Pancreas (tissue), 10 donors: Measurements from ENCODE around the gene TEF. TPM values are rescaled to one million over a fixed set of nuclear protein-coding genes. Genes with fewer than 3 reads are reported as not detected.

Experiments
- ATAC-seq, 4 donors: fragments of 200-7000 bp; cut with Tn5 transposase; one replicate each; pipeline versions ENCODE4 v1.8.0 to v1.9.1; 2020; ENCODE audit warnings: mild to moderate bottlenecking in 4 of 4, moderate library complexity in 4 of 4
- DNase-seq, 6 donors: peaks; one replicate each; pipeline ENCODE4 v3.0.0-alpha.2; 2020
- FAIRE-seq: peaks from 2 replicates; lab custom pipeline; 2012; peaks lifted over from hg19 to GRCh38; lab: Jason Lieb, UNC
- H3K27ac ChIP-seq, 4 donors: fragments of 200-600 bp; sonication (generic); 1 replicate in 3 of 4; 2 replicates in 1 of 4; pipeline versions ENCODE4 v1.5.0 to v1.8.0; 2020
- H3K27me3 ChIP-seq, 4 donors: fragments of 200-600 bp; one replicate each; pipeline ENCODE4 v1.8.0; 2021
- H3K36me3 ChIP-seq, 3 donors: fragments of 200-600 bp; sonication (generic) in 1 of 3; one replicate each; pipeline versions ENCODE4 v1.5.0 to v1.8.0; 2020 to 2021
- H3K4me1 ChIP-seq, 3 donors: fragments of 200-600 bp; one replicate each; pipeline ENCODE4 v1.8.0; 2021
- H3K4me3 ChIP-seq, 4 donors: fragments of 200-600 bp; sonication (generic) in 2 of 4; one replicate each; pipeline versions ENCODE4 v1.5.0 to v1.8.0; 2020 to 2021
- H3K9me3 ChIP-seq, 4 donors: fragments of 200-600 bp; one replicate each; pipeline ENCODE4 v1.8.0; 2021
- WGBS, 2 donors: extraction: QIAGEN DNeasy Blood & Tissue Kit; methylation state at CpG; one replicate each; pipeline ENCODE4 v1.1.7; 2013; 5-methylcytosine and 5-hydroxymethylcytosine counted together
- intact Hi-C, 3 donors: fragments of 100-400 bp; cut with DNase I; formaldehyde crosslinking; loops; one replicate each; pipeline versions ENCODE4 v1.11.1 to v1.14.2; 2022
- polyA plus RNA-seq, 2 donors: library from polyadenylated mRNA; stranded (reverse); fragments of 200-250 nt; gene quantifications; one replicate each; pipeline ENCODE4 v1.2.3, GENCODE V29; 2013
- total RNA-seq, 6 donors: library from RNA; stranded (reverse); fragmentation: NEBNext Ultra II Directional in 4 of 6; extraction: Animal tissue kit (Norgen Biotek cat#: 25700) in 4 of 6; gene quantifications; one replicate each; pipeline versions ENCODE4 v1.2.1 to v1.2.4, GENCODE V29; 2021 to 2023
- TF ChIP-seq, protein P1 (sequence below), 4 donors: fragments of 200-600 bp; sonication (generic) in 3 of 4; IDR thresholded peaks; one replicate each; pipeline versions ENCODE4 v1.5.0 to v1.8.0; 2021; ENCODE audit warnings: antibody characterized with exemption in 4 of 4
- donor health status: healthy with polysubstance abuse.
- donor health status: DM: no; HTN: no; CAD: no; lungs with moderate emphysema.
- donor health status: DM: no; HTN: no; CAD: no.
- donor health status: control.
- donor health status: control.
- donor health status: Bipolar disorder and iron deficiency.
- donor health status: DM: yes; HTN: yes; CAD: no.
- donor health status: DM: no; HTN: no; CAD: no.
- donor health status: DM: no; HTN: no; CAD: no.
- donor health status: DM: yes; HTN: yes; CAD: no.

Gene TEF
- total and polyA plus RNA-seq, 8 donors = 8.3 to 19.6 (median 17.6) TPM

DNA sequence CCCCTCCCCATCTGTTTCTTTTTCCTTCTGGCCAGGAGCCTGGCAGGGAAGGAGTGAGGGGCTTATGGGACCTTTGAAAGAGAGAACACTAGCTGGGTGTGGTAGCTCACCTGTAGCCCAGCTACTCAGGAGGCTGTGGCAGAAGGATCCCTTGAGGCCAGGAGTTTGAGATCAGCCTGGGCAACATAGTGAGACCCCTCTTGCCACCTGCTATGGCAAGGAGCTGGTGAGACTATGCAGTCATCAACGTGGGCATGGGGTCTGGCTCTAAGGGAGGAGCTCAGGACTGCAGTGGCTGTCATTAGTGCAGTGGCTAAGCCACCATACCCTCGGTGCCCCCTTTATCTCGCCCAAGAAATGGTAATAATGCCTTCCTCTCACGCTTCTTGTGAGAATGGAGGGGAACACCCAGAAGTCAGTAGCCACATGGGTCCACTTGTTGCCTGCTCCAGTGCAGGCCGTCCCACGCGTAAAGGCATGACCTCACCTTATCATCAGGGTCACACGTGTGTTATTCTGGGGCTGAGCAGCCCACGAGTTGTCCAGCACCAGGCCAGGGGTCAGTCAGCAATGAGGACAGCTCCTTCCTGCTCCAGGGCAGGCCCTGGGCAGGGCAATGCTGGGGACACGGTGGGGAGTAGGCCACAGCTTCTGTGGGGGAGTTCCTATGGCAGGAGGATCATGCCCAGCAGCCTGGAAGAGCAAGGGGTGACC, 27.7 kb upstream of the TEF start:
- TF ChIP-seq, protein P1, sequence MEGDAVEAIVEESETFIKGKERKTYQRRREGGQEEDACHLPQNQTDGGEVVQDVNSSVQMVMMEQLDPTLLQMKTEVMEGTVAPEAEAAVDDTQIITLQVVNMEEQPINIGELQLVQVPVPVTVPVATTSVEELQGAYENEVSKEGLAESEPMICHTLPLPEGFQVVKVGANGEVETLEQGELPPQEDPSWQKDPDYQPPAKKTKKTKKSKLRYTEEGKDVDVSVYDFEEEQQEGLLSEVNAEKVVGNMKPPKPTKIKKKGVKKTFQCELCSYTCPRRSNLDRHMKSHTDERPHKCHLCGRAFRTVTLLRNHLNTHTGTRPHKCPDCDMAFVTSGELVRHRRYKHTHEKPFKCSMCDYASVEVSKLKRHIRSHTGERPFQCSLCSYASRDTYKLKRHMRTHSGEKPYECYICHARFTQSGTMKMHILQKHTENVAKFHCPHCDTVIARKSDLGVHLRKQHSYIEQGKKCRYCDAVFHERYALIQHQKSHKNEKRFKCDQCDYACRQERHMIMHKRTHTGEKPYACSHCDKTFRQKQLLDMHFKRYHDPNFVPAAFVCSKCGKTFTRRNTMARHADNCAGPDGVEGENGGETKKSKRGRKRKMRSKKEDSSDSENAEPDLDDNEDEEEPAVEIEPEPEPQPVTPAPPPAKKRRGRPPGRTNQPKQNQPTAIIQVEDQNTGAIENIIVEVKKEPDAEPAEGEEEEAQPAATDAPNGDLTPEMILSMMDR (IDR thresholded peaks at IDR 0.05) = no peak
- Histone ChIP-seq H3K27me3 (no peaks in the 10 kb centered on the region), H3K4me3 (no peak overlapping the region), H3K36me3 (peaks cover 0 to 49% (median 26%) of the 10 kb centered on the region in 3 donors), H3K27ac (no peak overlapping the region), H3K4me1 (no peaks in the 10 kb centered on the region), H3K9me3 (no peaks in the 10 kb centered on the region)
- DNase-seq (no peak), ATAC-seq (no peak), FAIRE-seq (no peak)
- intact Hi-C loops = no loop called here
- 82 to 83% methylated on average over 10 of the region's 10 CpGs for WGBS, 2 donors

- 85 to 87% methylated on average over 10 of the region's 10 CpGs for WGBS, 2 donors
- Histone ChIP-seq H3K9me3 (no peaks in the 10 kb centered on the region), H3K4me1 (no peaks in the 10 kb centered on the region), H3K27me3 (no peaks in the 10 kb centered on the region), H3K4me3 (no peak overlapping the region), H3K27ac (no peak overlapping the region), H3K36me3 (peaks cover 0 to 47% (median 20%) of the 10 kb centered on the region in 3 donors)
- FAIRE-seq (no peak), DNase-seq (no peak), ATAC-seq (no peak)
- TF ChIP-seq, protein P1 (IDR thresholded peaks at IDR 0.05) = no peak
- intact Hi-C loops = no loop called here
These were observed 26.8 kb upstream of the TEF start for GRCh38 chr22:41354979-41355378.

- Histone ChIP-seq H3K27ac (no peak overlapping the region), H3K9me3 (no peaks in the 10 kb centered on the region), H3K27me3 (no peaks in the 10 kb centered on the region), H3K4me3 (no peak overlapping the region), H3K4me1 (no peaks in the 10 kb centered on the region), H3K36me3 (peaks cover 0 to 47% (median 20%) of the 10 kb centered on the region in 3 donors)
- DNase-seq (no peak), ATAC-seq (no peak), FAIRE-seq (no peak)
- intact Hi-C loops = no loop called here
- WGBS, 2 donors = 96 to 97% methylated on average over 17 of the region's 17 CpGs
- TF ChIP-seq, protein P1 (IDR thresholded peaks at IDR 0.05) = no peak
These were observed 25.8 kb upstream of the TEF start for GRCh38 chr22:41355895-41356294.

DNA sequence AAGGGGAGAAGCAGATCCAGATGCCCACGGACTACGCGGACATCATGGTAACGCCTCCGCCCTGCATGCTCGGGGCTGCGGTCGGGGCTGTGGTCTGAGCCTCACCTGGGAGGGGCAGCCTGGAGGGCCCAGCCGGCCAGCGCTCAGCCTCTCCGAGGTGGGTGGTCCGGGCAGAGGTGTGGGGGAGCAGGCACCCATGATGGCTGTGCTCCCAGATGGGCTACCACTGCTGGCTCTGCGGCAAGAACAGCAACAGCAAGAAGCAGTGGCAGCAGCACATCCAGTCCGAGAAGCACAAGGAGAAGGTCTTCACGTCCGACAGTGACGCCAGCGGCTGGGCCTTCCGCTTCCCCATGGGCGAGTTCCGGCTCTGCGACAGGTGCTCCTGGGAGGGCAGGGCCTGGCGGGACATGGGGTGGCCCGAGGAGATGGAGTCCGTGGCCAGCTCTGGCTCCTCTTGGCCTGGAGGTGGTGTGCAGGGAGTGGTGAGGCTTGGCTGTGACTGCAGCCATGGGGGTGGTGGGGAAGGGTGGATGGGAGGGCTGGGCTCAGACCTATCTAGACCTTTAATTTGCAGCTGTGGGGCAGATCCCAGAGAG, 25.2 kb upstream of the TEF start:
- ATAC-seq (no peak), FAIRE-seq (no peak), DNase-seq (no peak)
- Histone ChIP-seq H3K4me3 (no peak overlapping the region), H3K36me3 (peaks cover 0 to 41% (median 20%) of the 10 kb centered on the region in 3 donors), H3K27me3 (no peaks in the 10 kb centered on the region), H3K4me1 (no peaks in the 10 kb centered on the region), H3K27ac (no peak overlapping the region), H3K9me3 (no peaks in the 10 kb centered on the region)
- intact Hi-C loops = no loop called here
- 93 to 95% methylated on average over 25 of the region's 25 CpGs for WGBS, 2 donors
- TF ChIP-seq, protein P1 (IDR thresholded peaks at IDR 0.05) = no peak

GRCh38 chr22:41357191-41357590, 24.6 kb upstream of the TEF start:
- Histone ChIP-seq H3K36me3 (peaks cover 0 to 37% (median 20%) of the 10 kb centered on the region in 3 donors), H3K27me3 (no peaks in the 10 kb centered on the region), H3K4me3 (no peak overlapping the region), H3K27ac (no peak overlapping the region), H3K9me3 (no peaks in the 10 kb centered on the region), H3K4me1 (no peaks in the 10 kb centered on the region)
- FAIRE-seq (no peak), DNase-seq (no peak), ATAC-seq (no peak)
- WGBS, 2 donors = 94% methylated on average over 13 to 16 of the region's 16 CpGs
- intact Hi-C loops = no loop called here
- TF ChIP-seq, protein P1 (IDR thresholded peaks at IDR 0.05) = no peak
